GM12865 (cell line): ENCODE data around the gene ZNF14.

Experiments
- DNase-seq: peaks from one replicate; pipeline ENCODE4 v3.0.0; 2010; ENCODE audit warnings: low read depth
- H3K4me3 ChIP-seq: 2 replicates; pipeline ENCODE4 v1.5.1; 2011; ENCODE audit warnings: mild to moderate bottlenecking, low read depth, low read length, control low read depth
- TF ChIP-seq, protein P1 (sequence below): IDR thresholded peaks from 2 replicates; pipeline ENCODE4 v1.5.1; 2011; ENCODE audit warnings: low read length, control low read depth, low read depth, inconsistent platforms; ENCODE audit not compliant: insufficient read depth; ENCODE audit errors: missing control alignments

ZNF14 gene

DNA sequence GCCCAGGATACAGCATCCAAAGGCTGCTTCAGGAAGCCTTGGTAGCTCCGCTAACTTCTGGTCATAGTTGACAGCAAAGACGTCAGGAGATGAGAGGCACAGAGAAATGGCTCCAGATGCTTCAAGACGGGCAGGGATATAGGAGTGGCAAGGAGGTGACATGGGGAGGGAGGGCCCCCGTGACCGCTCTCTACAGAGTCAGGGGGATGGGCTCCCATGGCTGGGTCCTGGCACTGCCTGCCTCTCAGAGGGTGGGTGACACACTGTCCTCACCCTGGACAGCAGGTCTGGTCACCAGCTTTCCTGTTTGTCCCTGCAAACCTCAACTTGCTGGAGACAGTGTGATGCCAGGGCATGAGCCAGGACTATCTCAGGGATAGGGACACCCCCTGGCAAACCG is 10.3 kb upstream of the ZNF14 start:
- DNase-seq, result no peak
- H3K4me3 ChIP-seq, result no peak overlapping the region
- TF ChIP-seq, protein P1, sequence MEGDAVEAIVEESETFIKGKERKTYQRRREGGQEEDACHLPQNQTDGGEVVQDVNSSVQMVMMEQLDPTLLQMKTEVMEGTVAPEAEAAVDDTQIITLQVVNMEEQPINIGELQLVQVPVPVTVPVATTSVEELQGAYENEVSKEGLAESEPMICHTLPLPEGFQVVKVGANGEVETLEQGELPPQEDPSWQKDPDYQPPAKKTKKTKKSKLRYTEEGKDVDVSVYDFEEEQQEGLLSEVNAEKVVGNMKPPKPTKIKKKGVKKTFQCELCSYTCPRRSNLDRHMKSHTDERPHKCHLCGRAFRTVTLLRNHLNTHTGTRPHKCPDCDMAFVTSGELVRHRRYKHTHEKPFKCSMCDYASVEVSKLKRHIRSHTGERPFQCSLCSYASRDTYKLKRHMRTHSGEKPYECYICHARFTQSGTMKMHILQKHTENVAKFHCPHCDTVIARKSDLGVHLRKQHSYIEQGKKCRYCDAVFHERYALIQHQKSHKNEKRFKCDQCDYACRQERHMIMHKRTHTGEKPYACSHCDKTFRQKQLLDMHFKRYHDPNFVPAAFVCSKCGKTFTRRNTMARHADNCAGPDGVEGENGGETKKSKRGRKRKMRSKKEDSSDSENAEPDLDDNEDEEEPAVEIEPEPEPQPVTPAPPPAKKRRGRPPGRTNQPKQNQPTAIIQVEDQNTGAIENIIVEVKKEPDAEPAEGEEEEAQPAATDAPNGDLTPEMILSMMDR, result no peak

DNA sequence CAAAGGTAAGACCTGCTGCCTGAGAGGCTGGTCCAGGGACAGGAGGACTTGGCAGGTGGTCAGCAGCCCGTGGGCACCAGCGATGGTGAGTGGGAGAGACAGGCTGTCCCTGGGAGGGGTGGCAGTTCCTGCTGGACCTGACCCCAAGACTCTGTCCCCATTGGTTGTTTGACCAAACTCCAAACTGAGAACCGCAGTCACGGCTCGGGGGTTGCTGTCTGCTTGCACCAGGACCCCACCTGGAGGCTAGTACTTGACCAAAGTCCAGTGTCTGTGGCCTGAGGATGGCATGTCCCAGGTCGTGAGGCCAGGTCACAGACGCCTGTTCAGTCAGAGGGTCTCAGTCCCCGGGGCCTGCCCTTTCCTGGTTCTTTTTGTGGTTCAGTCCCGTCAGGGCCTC is 9.9 kb upstream of the ZNF14 start:
- no peak for DNase-seq
- H3K4me3 ChIP-seq, result no peak overlapping the region
- TF ChIP-seq, protein P1, result no peak

DNA sequence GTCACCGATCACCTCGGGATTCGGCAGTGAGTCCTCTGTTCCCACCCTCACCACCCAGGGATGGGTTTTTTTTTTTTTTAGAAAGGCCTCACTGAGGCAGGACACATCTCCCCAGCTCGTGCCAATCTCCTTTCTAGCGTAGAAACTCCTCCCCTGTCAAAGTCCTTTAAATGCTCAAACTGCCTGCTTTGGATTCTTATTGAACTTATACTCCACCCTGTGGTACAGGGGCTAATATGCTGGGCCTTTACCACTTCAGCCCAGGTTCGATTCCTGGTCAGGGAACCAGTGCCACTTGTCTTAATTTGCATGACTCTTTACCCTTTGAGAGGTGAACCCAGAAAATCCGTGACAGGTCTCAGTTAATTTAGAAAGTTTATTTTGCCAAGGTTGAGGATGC is 8.3 kb upstream of the ZNF14 start:
- TF ChIP-seq, protein P1, result no peak
- DNase-seq, result no peak
- H3K4me3 ChIP-seq, result no peak overlapping the region

DNA sequence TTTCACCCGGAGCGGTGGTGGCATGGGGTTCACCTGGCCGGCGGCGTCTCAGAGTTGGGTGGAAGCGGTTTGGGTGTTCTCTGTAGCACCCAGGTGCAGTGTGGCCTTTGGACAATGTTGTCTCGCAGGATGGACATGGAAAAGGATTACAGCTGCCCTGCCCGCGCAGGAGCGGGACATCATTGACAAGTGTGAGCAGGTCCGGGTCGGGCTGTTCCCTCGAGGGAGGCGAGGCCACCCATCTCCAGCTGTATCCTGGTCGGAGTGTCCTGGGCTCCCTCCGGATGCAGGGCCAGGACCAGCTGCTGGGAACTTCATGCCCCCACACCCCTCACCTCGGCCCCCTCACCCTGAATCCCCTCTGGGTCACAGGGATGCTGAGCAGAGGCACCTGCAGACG is 7.8 kb upstream of the ZNF14 start:
- no peak overlapping the region for H3K4me3 ChIP-seq
- DNase-seq, result no peak
- TF ChIP-seq, protein P1, result no peak

DNA sequence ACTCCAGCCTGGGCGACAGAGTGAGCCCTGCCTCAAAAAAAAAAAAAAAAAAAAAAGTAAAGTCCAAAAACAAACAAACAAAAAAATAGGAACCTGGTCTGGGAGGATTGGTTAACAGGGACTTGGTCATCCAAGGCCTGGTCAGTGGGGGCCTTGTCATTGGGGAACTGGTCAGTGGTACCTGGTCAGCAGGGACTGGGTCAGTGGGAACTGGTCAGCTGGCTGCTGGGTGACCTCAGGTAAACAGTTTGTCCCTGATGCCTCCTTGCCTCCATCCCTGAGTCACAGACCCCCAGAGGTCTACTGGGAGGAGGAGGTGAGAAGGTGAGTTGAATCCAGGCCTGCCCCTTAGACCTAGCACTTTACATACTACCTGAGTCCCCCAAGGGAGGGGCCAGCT is 5.7 kb upstream of the ZNF14 start:
- no peak for DNase-seq
- H3K4me3 ChIP-seq, result no peak overlapping the region
- TF ChIP-seq, protein P1, result no peak

DNA sequence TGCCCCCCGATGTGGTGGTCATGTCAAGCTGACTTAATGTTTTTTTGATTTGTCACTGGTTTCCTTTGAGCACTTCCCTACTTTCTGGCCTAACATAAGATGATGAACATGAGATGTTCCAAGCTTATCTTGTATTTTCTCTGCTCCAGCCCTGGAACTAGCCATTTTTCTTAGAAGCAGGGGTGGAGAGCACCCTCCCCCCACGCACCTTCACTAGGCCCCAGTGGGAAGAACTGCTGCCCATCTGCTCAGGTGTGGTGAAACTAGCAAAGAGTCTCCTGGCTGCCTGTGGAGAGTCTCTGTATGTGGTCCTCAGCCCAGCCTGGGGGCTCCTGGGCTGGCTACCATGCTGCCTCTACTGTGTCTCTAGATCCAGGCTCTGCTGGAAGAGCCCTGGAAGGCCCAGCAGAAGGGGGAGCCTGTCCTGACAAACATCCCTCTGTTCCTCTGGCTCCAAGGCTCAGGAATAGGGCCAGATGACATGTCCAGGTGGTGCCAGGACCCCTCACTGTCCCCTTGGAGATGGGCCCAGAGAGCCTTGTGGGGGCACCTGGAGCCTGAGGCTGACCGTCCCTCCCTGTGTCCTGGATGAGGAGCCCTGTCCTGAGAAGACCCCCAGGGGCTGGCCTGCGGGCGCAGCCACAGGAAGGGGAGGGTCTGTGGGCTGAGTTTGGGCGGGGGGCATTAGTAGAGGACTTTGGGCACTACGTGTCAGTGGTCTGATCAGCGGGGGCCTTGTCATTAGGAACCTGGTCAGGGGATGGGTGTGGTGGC is 4.8 kb upstream of the ZNF14 start:
- H3K4me3 ChIP-seq, result no peak overlapping the region
- DNase-seq, result no peak
- TF ChIP-seq, protein P1, result no peak

DNA sequence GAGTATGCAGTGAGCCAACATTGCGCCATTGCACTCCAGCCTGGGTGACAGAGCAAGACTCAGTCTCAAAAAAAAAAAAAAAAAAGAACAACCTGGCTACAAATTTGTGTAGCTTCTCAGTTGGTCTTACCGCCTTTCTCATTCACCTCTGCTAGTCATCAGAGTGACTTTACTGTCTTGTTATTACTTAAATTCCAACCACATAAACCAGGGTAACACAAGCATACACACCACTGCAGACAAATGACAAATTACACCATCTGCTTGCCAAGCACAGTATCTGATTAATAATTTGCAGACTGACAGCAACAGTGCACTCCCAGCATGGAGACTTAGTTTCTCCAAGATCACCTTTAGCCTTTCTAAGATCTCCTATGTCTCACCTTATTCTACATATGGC is 11.0 kb downstream of the ZNF14 start:
- DNase-seq, result no peak
- TF ChIP-seq, protein P1, result no peak
- H3K4me3 ChIP-seq, result no peak overlapping the region
